K562 (cell line): Measurements from ENCODE around the gene F12. TPM values are rescaled to one million over a fixed set of nuclear protein-coding genes. Genes with fewer than 3 reads are reported as not detected.
A peak's percentile ranks its signal among the peaks of the same experiment; 100 is the strongest.

Source experiments
- ATAC-seq: fragments of 200-7000 bp; cut with Tn5 transposase; 3 replicates; pipeline ENCODE4 v1.9.1; 2020; ENCODE audit warnings: moderate library complexity
- BruUV-seq: library from RNA; stranded (reverse); fragments of 400-500 nt; replicated peaks from 2 replicates; lab custom pipeline; 2021; lab: Mats Ljungman, UMichigan
- CTCF ChIA-PET: fragments of 300-600 bp; formaldehyde crosslinking; extraction: SDS; loops from one replicate; lab custom pipeline; 2021; ENCODE audit warnings: low intra/inter-chr PET ratio; lab: Yijun Ruan, JAX
- POLR2A ChIA-PET: fragments of 300-600, 350-650 bp; sonication (Branson Sonifier 250); formaldehyde crosslinking; extraction: SDS; loops from one replicate; lab custom pipeline; 2021; ENCODE audit warnings: antibody characterized with exemption, inconsistent platforms; lab: Yijun Ruan, JAX
- DNase-seq, 4 experiments: peaks; one replicate each; pipeline versions ENCODE4 v3.0.0 to v3.0.0-alpha.2; 2011 to 2018; ENCODE audit warnings: low spot score in 3 of 4, mixed read lengths in 3 of 4; ENCODE audit errors: extremely low read depth in 1 of 4
- FAIRE-seq: peaks from 2 replicates; lab custom pipeline; 2011; peaks lifted over from hg19 to GRCh38; lab: Jason Lieb, UNC
- H2AFZ ChIP-seq: 2 replicates; pipeline ENCODE4 v1.6.0; 2011; ENCODE audit warnings: low read depth, low read length, control low read depth, inconsistent platforms
- H3K27ac ChIP-seq: fragments of 200-600 bp; 3 replicates; pipeline ENCODE4 v1.8.0; 2011; ENCODE audit warnings: low read depth, mild to moderate bottlenecking, control low read depth, inconsistent platforms, low read length, moderate library complexity, mixed read lengths; ENCODE audit errors: extremely low read depth
- H3K27me3 ChIP-seq, 2 experiments: fragments of 300-600 bp in 1 of 2; 2 replicates in 1 of 2; 3 replicates in 1 of 2; pipeline versions ENCODE4 v1.6.0 to v1.8.0; 2011; ENCODE audit warnings: inconsistent platforms in 2 of 2, low read length in 2 of 2, mild to moderate bottlenecking in 1 of 2, mixed read lengths in 1 of 2, moderate library complexity in 1 of 2; ENCODE audit not compliant: control insufficient read depth in 2 of 2, insufficient read depth in 2 of 2
- H3K36me3 ChIP-seq: fragments of 300-600 bp; 3 replicates; pipeline ENCODE4 v1.8.0; 2011; ENCODE audit warnings: mild to moderate bottlenecking, low read length, inconsistent platforms; ENCODE audit not compliant: control insufficient read depth, insufficient read depth
- H3K4me1 ChIP-seq, 2 experiments: fragments of 200-600 bp in 1 of 2; replicated peaks in 1 of 2; 2 replicates in 1 of 2; 3 replicates in 1 of 2; pipeline versions ENCODE4 v1.5.1 to v1.8.0; 2011; ENCODE audit warnings: inconsistent platforms in 2 of 2, low read length in 2 of 2, mild to moderate bottlenecking in 1 of 2, mixed read lengths in 1 of 2, moderate library complexity in 1 of 2; ENCODE audit not compliant: control insufficient read depth in 2 of 2, insufficient read depth in 2 of 2
- H3K4me2 ChIP-seq: 2 replicates; pipeline ENCODE4 v1.6.1; 2011; ENCODE audit warnings: low read length, control low read depth, inconsistent platforms, mixed read lengths; ENCODE audit not compliant: insufficient read depth
- H3K4me3 ChIP-seq: fragments of 200-600 bp; sonication (generic), shearing (Covaris generic); 2 replicates; pipeline ENCODE4 v1.5.1; 2016; ENCODE audit warnings: control low read depth, inconsistent platforms
- H3K79me2 ChIP-seq: fragments of 200-600 bp; 3 replicates; pipeline ENCODE4 v1.8.0; 2011; ENCODE audit warnings: low read length, inconsistent platforms; ENCODE audit not compliant: control insufficient read depth, insufficient read depth
- H3K9ac ChIP-seq, 2 experiments: 2 replicates each; pipeline versions ENCODE4 v1.6.0 to v1.6.1; 2011; ENCODE audit warnings: low read depth in 2 of 2, low read length in 2 of 2, control low read depth in 1 of 2, inconsistent platforms in 1 of 2, mild to moderate bottlenecking in 1 of 2, mixed read lengths in 1 of 2; ENCODE audit not compliant: insufficient read depth in 1 of 2
- H3K9me1 ChIP-seq: one replicate; pipeline ENCODE4 v1.6.0; 2011; ENCODE audit warnings: inconsistent platforms, mild to moderate bottlenecking, low read length, moderate library complexity; ENCODE audit not compliant: control insufficient read depth, insufficient read depth
- H3K9me3 ChIP-seq: replicated peaks from 2 replicates; pipeline ENCODE4 v1.5.1; 2011; ENCODE audit warnings: low read depth, low read length, inconsistent platforms; ENCODE audit not compliant: control insufficient read depth, insufficient read depth
- H4K20me1 ChIP-seq: replicated peaks from 2 replicates; pipeline ENCODE4 v1.6.1; 2011; ENCODE audit warnings: low read length, inconsistent platforms, mixed read lengths; ENCODE audit not compliant: control insufficient read depth, insufficient read depth
- BHLHE40 ChIP-seq: IDR thresholded peaks from 2 replicates; pipeline ENCODE4 v1.6.1; 2011; ENCODE audit warnings: low read length, improper control_type of control experiment
- BRCA1 ChIP-seq, 2 experiments: fragments of 450-650 bp in 1 of 2; sonication (generic) in 1 of 2; formaldehyde crosslinking in 1 of 2; IDR thresholded peaks; 2 replicates each; pipeline versions ENCODE4 v1.5.0 to v1.6.1; 2017 to 2020; ENCODE audit warnings: mild to moderate bottlenecking in 1 of 2, missing genetic modification reagents in 1 of 2
- EP400 ChIP-seq: fragments of 450-650 bp; IDR thresholded peaks from 2 replicates; pipeline ENCODE4 v1.6.1; 2017; ENCODE audit warnings: antibody characterized with exemption, mild to moderate bottlenecking, moderate library complexity
- ERF ChIP-seq: fragments of 450-650 bp; formaldehyde crosslinking; IDR thresholded peaks from 2 replicates; pipeline ENCODE4 v1.4.0; 2020; ENCODE audit warnings: mild to moderate bottlenecking, mixed read lengths
- GABPB1 ChIP-seq: sonication (generic); formaldehyde crosslinking; IDR thresholded peaks from 2 replicates; pipeline ENCODE4 v1.8.0; 2022; ENCODE audit warnings: mild to moderate bottlenecking, missing genetic modification reagents
- HMG20B ChIP-seq: fragments of 250-450 bp; sonication (Bioruptor Pico); IDR thresholded peaks from 2 replicates; pipeline ENCODE4 v1.5.0; 2021; ENCODE audit warnings: mild to moderate bottlenecking
- HNRNPL ChIP-seq: fragments of 200-400 bp; formaldehyde crosslinking; IDR thresholded peaks from 2 replicates; pipeline ENCODE4 v1.6.1; 2017; ENCODE audit warnings: low read depth, mild to moderate bottlenecking, low read length
- IRF2 ChIP-seq: sonication (generic); formaldehyde crosslinking; IDR thresholded peaks from 2 replicates; pipeline ENCODE4 v1.8.1; 2022; ENCODE audit warnings: mild to moderate bottlenecking, missing genetic modification reagents
- MAX ChIP-seq: sonication (generic); formaldehyde crosslinking; IDR thresholded peaks from 2 replicates; pipeline ENCODE4 v1.9.0; 2022; ENCODE audit warnings: mild to moderate bottlenecking, missing genetic modification reagents
- NBN ChIP-seq: fragments of 450-650 bp; IDR thresholded peaks from 2 replicates; pipeline ENCODE4 v1.6.1; 2016; ENCODE audit warnings: low read depth, mild to moderate bottlenecking
- PATZ1 ChIP-seq: fragments of 250-450 bp; sonication (Bioruptor Pico); IDR thresholded peaks from 2 replicates; pipeline ENCODE4 v1.5.0; 2020; ENCODE audit warnings: mild to moderate bottlenecking, borderline replicate concordance
- POLR2A ChIP-seq: fragments of 450-650 bp; conservative IDR thresholded peaks from 2 replicates; pipeline ENCODE4 v1.6.1; 2016
- PTBP1 ChIP-seq: fragments of 200-400 bp; formaldehyde crosslinking; IDR thresholded peaks from 2 replicates; pipeline ENCODE4 v1.6.1; 2017; ENCODE audit warnings: low read depth, low read length
- RBM17 ChIP-seq: fragments of 200-400 bp; formaldehyde crosslinking; IDR thresholded peaks from 2 replicates; pipeline ENCODE4 v1.6.1; 2017; ENCODE audit warnings: low read depth, mild to moderate bottlenecking, low read length, borderline replicate concordance
- SETDB1 ChIP-seq: IDR thresholded peaks from one replicate; pipeline ENCODE4 v1.6.1; 2012; ENCODE audit warnings: low read length, control low read depth, inconsistent platforms
- SUPT5H ChIP-seq: fragments of 450-650 bp; IDR thresholded peaks from 2 replicates; pipeline ENCODE4 v1.6.1; 2016
- TBL1XR1 ChIP-seq, 2 experiments: IDR thresholded peaks; 2 replicates each; pipeline ENCODE4 v1.6.1; 2012; ENCODE audit warnings: improper control_type of control experiment in 2 of 2, low read length in 2 of 2, mild to moderate bottlenecking in 1 of 2
- TEAD4 ChIP-seq, 2 experiments: sonication (generic) in 1 of 2; formaldehyde crosslinking in 1 of 2; IDR thresholded peaks; 2 replicates each; pipeline versions ENCODE4 v1.6.1 to v1.8.0; 2012 to 2022; ENCODE audit warnings: borderline replicate concordance in 1 of 2, inconsistent platforms in 1 of 2, low read length in 1 of 2, mild to moderate bottlenecking in 1 of 2, missing genetic modification reagents in 1 of 2
- ZNF121 ChIP-seq: sonication (generic); formaldehyde crosslinking; conservative IDR thresholded peaks from 2 replicates; pipeline ENCODE4 v1.8.0; 2022; ENCODE audit warnings: missing genetic modification reagents
- ZNF785 ChIP-seq: fragments of 250-450 bp; sonication (Bioruptor Pico); IDR thresholded peaks from 2 replicates; pipeline ENCODE4 v1.4.0; 2020; ENCODE audit warnings: mild to moderate bottlenecking
- WGBS: fragments of 100-300 bp; shearing (Covaris generic); methylation state at CpG from one replicate; pipeline ENCODE4 v1.1.6; 2016; ENCODE audit warnings: low coverage, mixed read lengths; ENCODE audit not compliant: insufficient coverage; ENCODE audit errors: missing lambda C conversion rate; 5-methylcytosine and 5-hydroxymethylcytosine counted together
- in situ Hi-C: fragments of 300-500 bp; cut with MboI; formaldehyde crosslinking; loops from 4 replicates; pipeline ENCODE4 v1.15.0; 2018; ENCODE audit warnings: inconsistent platforms, mixed read lengths
- intact Hi-C: fragments of 100-400 bp; cut with micrococcal nuclease; formaldehyde crosslinking; loops from 2 replicates; pipeline ENCODE4 v1.14.2; 2022
- polyA plus RNA-seq, 8 experiments: library from polyadenylated mRNA; depleted of rRNA in 4 of 8; stranded (reverse) in 5 of 8; unstranded in 3 of 8; fragments of >200 nt; fragmentation: Nextera tagmentation in 2 of 8; fragmentation: Illumina TruSeq in 1 of 8; extraction: Ambion mirVana in 2 of 8; extraction: Trizol in 1 of 8; gene quantifications; 2 replicates each; pipeline versions ENCODE4 v1.2.1 to v1.2.3, GENCODE V29; 2011 to 2014; ENCODE audit warnings: inconsistent platforms in 1 of 8, missing spikeins in 1 of 8
- total RNA-seq, 7 experiments: library from RNA; depleted of rRNA in 6 of 7; stranded (reverse); fragments of >200 nt in 6 of 7; fragmentation: Illumina TruSeq in 2 of 7; extraction: Trizol in 2 of 7; gene quantifications; 2 replicates each; pipeline versions ENCODE4 v1.2.1 to v1.2.3, GENCODE V29; 2011 to 2021; ENCODE audit warnings: low replicate concordance in 1 of 7

The F12 gene
- total and polyA plus RNA-seq, 9 of the 15 experiments (the other 6 are each of a cell fraction or from before 2014, with no cell fraction given), result 0.59 to 18.3 (median 3.6) TPM

GRCh38 chr5:177447611-177448243, 38.4 kb upstream of the F12 start:
- WGBS, result 24% methylated on average over 23 of the region's 23 CpGs
- in situ Hi-C loops, result loop anchor here (5.0 kb wide), 1 partner anchor 55 kb away; no protein-coding TSS in a partner anchor
- no peak overlapping the region for H3K4me3 ChIP-seq
- peak overlapping the region in 1 of 2 experiments; percentile 95; a peak in 2 of 4 replicates for H3K9ac ChIP-seq
- no peak overlapping the region for H2AFZ ChIP-seq
- peaks cover 25% of the 10 kb centered on the region for H4K20me1 ChIP-seq
- H3K9me1 ChIP-seq, result peaks cover 3% of the 10 kb centered on the region
- H3K27ac ChIP-seq, result no peak overlapping the region
- BruUV-seq, result no TSS peak
- DNase-seq, result peak in 2 of 4 experiments; percentile 48 to 50
- no peaks in the 10 kb centered on the region for H3K27me3 ChIP-seq
- CTCF ChIA-PET, result interaction anchor here (1.9 kb wide), 1 partner anchor 44 kb away, joined by 9 read pairs; no protein-coding TSS in a partner anchor
- peak overlapping the region; percentile 23; the same call in 1 of the 2 replicates for H3K4me2 ChIP-seq
- H3K36me3 ChIP-seq, result peaks cover 5% of the 10 kb centered on the region; the same call in 1 of the 3 replicates
- H3K4me1 ChIP-seq, result peaks cover 19 to 41% of the 10 kb centered on the region in 2 experiments
- ATAC-seq, result no peak
- H3K79me2 ChIP-seq, result no peaks in the 10 kb centered on the region
- intact Hi-C loops, result loop anchor here (2.0 kb wide), 1 partner anchor 333 kb away; no protein-coding TSS in a partner anchor
- H3K9me3 ChIP-seq, result no peaks in the 10 kb centered on the region
- POLR2A ChIA-PET, result interaction anchor here (0.6 to 11.8 kb wide), 7 partner anchors 10 to 46 kb away, joined by 3 to 210 read pairs (median 4); partner anchors contain the start of gene GRK6
- no peak for FAIRE-seq
- TF ChIP-seq BRCA1 (IDR thresholded peaks at IDR 0.05) (no peak), BRCA1 (CRISPR knock-in tag; IDR thresholded peaks at IDR 0.05) (no peak), ERF (CRISPR knock-in tag) (no peak), ZNF785 (CRISPR knock-in tag) (no peak), SETDB1 (no peak), IRF2 (no peak), BHLHE40 (peak; percentile 78), ZNF121 (no peak), PATZ1 (no peak), HNRNPL (peak; percentile 65; the same call in 1 of the 2 replicates), RBM17 (no peak), SUPT5H (peak; percentile 45), TBL1XR1 (IDR thresholded peaks at IDR 0.05; ENCODE audit: low read length in 2 of 2) (no peak), MAX (peak; percentile 61), NBN (no peak), EP400 (peak; percentile 24; the same call in 1 of the 2 replicates), HMG20B (CRISPR knock-in tag) (no peak), PTBP1 (no peak), GABPB1 (0 out of 2 replicates have a peak, but pooled peaks have one; percentile 10), POLR2A (peak; percentile 51; the same call in 1 of the 2 replicates), TEAD4 (IDR thresholded peaks at IDR 0.05; ENCODE audit: low read length) (no peak), TEAD4 (CRISPR knock-in tag; IDR thresholded peaks at IDR 0.05; ENCODE audit: borderline replicate concordance) (no peak)
